H9 (cell line): ENCODE data around the gene BRAF. TPM values are rescaled to one million over a fixed set of nuclear protein-coding genes. Genes with fewer than 3 reads are reported as not detected.

Experiments
- DNase-seq: peaks from one replicate; pipeline ENCODE4 v3.0.0-alpha.2; 2017
- H2AFZ ChIP-seq: one replicate; pipeline ENCODE4 v1.6.1; 2013; ENCODE audit warnings: mild to moderate bottlenecking, low read length, control low read depth, moderate library complexity
- H2AK5ac ChIP-seq: 2 replicates; pipeline ENCODE4 v1.6.1; 2013; ENCODE audit warnings: low read length, control low read depth, mixed read lengths; ENCODE audit not compliant: insufficient read length
- H2BK120ac ChIP-seq: one replicate; pipeline ENCODE4 v1.6.1; 2013; ENCODE audit warnings: low read depth, mild to moderate bottlenecking, low read length, control low read depth, inconsistent platforms; ENCODE audit not compliant: poor library complexity, severe bottlenecking
- H2BK12ac ChIP-seq: 2 replicates; pipeline ENCODE4 v1.6.1; 2013; ENCODE audit warnings: low read length, control low read depth, mixed read lengths, low read depth; ENCODE audit not compliant: insufficient read length
- H2BK15ac ChIP-seq: 2 replicates; pipeline ENCODE4 v1.6.1; 2013; ENCODE audit warnings: low read depth, low read length, control low read depth
- H2BK20ac ChIP-seq: one replicate; pipeline ENCODE4 v1.6.1; 2013; ENCODE audit warnings: low read depth, mild to moderate bottlenecking, low read length, control low read depth, inconsistent platforms; ENCODE audit not compliant: poor library complexity, severe bottlenecking
- H2BK5ac ChIP-seq: 2 replicates; pipeline ENCODE4 v1.6.1; 2013; ENCODE audit warnings: low read length, control low read depth, mixed read lengths; ENCODE audit not compliant: insufficient read length
- H3K14ac ChIP-seq: 2 replicates; pipeline ENCODE4 v1.6.1; 2013; ENCODE audit warnings: low read length, control low read depth; ENCODE audit not compliant: insufficient read depth
- H3K18ac ChIP-seq: 2 replicates; pipeline ENCODE4 v1.6.1; 2013; ENCODE audit warnings: low read depth, mild to moderate bottlenecking, mixed read lengths, low read length, control low read depth; ENCODE audit not compliant: insufficient read length
- H3K23ac ChIP-seq: 2 replicates; pipeline ENCODE4 v1.6.1; 2013; ENCODE audit warnings: low read length, control low read depth, mixed read lengths, low read depth; ENCODE audit not compliant: insufficient read length
- H3K23me2 ChIP-seq: 2 replicates; pipeline ENCODE4 v1.6.1; 2013; ENCODE audit warnings: low read depth, mild to moderate bottlenecking, mixed read lengths, low read length, control low read depth; ENCODE audit not compliant: insufficient read length, poor library complexity, severe bottlenecking
- H3K27ac ChIP-seq: 2 replicates; pipeline ENCODE4 v1.5.1; 2013; ENCODE audit warnings: low read length, control low read depth, mixed read lengths, low read depth; ENCODE audit not compliant: insufficient read length
- H3K27me3 ChIP-seq: 2 replicates; pipeline ENCODE4 v1.6.1; 2013; ENCODE audit warnings: low read length, control low read depth, inconsistent platforms; ENCODE audit not compliant: insufficient read depth
- H3K4ac ChIP-seq: 2 replicates; pipeline ENCODE4 v1.6.1; 2013; ENCODE audit warnings: low read depth, mild to moderate bottlenecking, control low read depth, inconsistent platforms, low read length, moderate library complexity
- H3K4me1 ChIP-seq: 2 replicates; pipeline ENCODE4 v1.6.1; 2013; ENCODE audit warnings: low read length, control low read depth, inconsistent platforms; ENCODE audit not compliant: insufficient read depth
- H3K4me2 ChIP-seq: 2 replicates; pipeline ENCODE4 v1.6.1; 2013; ENCODE audit warnings: low read length, control low read depth, mixed read lengths; ENCODE audit not compliant: insufficient read length, insufficient read depth
- H3K56ac ChIP-seq: 2 replicates; pipeline ENCODE4 v1.6.1; 2013; ENCODE audit warnings: low read depth, mild to moderate bottlenecking, mixed read lengths, low read length, control low read depth; ENCODE audit not compliant: insufficient read length
- H3K79me1 ChIP-seq: 2 replicates; pipeline ENCODE4 v1.6.1; 2013; ENCODE audit warnings: low read depth, mild to moderate bottlenecking, moderate library complexity, low read length, control low read depth, inconsistent platforms; ENCODE audit not compliant: insufficient read depth, poor library complexity, severe bottlenecking
- H3K79me2 ChIP-seq: 2 replicates; pipeline ENCODE4 v1.6.1; 2013; ENCODE audit warnings: low read length, control low read depth, inconsistent platforms; ENCODE audit not compliant: insufficient read depth
- H3K9ac ChIP-seq: 2 replicates; pipeline ENCODE4 v1.6.1; 2013; ENCODE audit warnings: low read length, control low read depth, mixed read lengths; ENCODE audit not compliant: insufficient read length; ENCODE audit errors: extremely low read depth
- H3K9me3 ChIP-seq: one replicate; pipeline ENCODE4 v1.6.1; 2013; ENCODE audit warnings: low read depth, low read length, inconsistent platforms; ENCODE audit not compliant: control insufficient read depth
- H3T11ph ChIP-seq: one replicate; pipeline ENCODE4 v1.6.1; 2013; ENCODE audit warnings: mild to moderate bottlenecking, low read length, control low read depth, inconsistent platforms
- H4K20me1 ChIP-seq: one replicate; pipeline ENCODE4 v1.6.1; 2013; ENCODE audit not compliant: control insufficient read depth, insufficient read length, insufficient read depth
- H4K5ac ChIP-seq: 2 replicates; pipeline ENCODE4 v1.6.1; 2013; ENCODE audit warnings: low read depth, mild to moderate bottlenecking, mixed read lengths, low read length, control low read depth; ENCODE audit not compliant: insufficient read length
- H4K8ac ChIP-seq: replicated peaks from 2 replicates; pipeline ENCODE4 v1.6.1; 2013; ENCODE audit warnings: low read length, control low read depth, mixed read lengths, low read depth; ENCODE audit not compliant: insufficient read length
- H4K91ac ChIP-seq: 2 replicates; pipeline ENCODE4 v1.6.1; 2013; ENCODE audit warnings: low read depth, mild to moderate bottlenecking, moderate library complexity, mixed read lengths, low read length, control low read depth; ENCODE audit not compliant: insufficient read length
- H3K27ac Mint-ChIP-seq, 3 experiments: 2 replicates in 2 of 3; 3 replicates in 1 of 3; pipeline ENCODE4 v1.8.0; 2020 to 2021; ENCODE audit warnings: mixed read lengths in 3 of 3, mild to moderate bottlenecking in 1 of 3, moderate library complexity in 1 of 3
- H3K27me3 Mint-ChIP-seq: 2 replicates; pipeline ENCODE4 v1.8.0; 2021; ENCODE audit warnings: low read depth, mild to moderate bottlenecking, moderate library complexity, mixed read lengths
- H3K36me3 Mint-ChIP-seq, 3 experiments: 2 replicates in 2 of 3; 3 replicates in 1 of 3; pipeline ENCODE4 v1.8.0; 2020 to 2021; ENCODE audit warnings: low read depth in 3 of 3, mixed read lengths in 3 of 3; ENCODE audit not compliant: insufficient read depth in 1 of 3
- H3K4me1 Mint-ChIP-seq, 2 experiments: 2 replicates each; pipeline ENCODE4 v1.8.0; 2020; ENCODE audit warnings: mixed read lengths in 2 of 2
- H3K4me3 Mint-ChIP-seq, 2 experiments: 2 replicates in 1 of 2; 3 replicates in 1 of 2; pipeline ENCODE4 v1.8.0; 2020 to 2021; ENCODE audit warnings: mild to moderate bottlenecking in 2 of 2, mixed read lengths in 2 of 2, moderate library complexity in 1 of 2
- H3K9me3 Mint-ChIP-seq, 2 experiments: 2 replicates in 1 of 2; 3 replicates in 1 of 2; pipeline ENCODE4 v1.8.0; 2020; ENCODE audit warnings: mild to moderate bottlenecking in 2 of 2, mixed read lengths in 2 of 2, moderate library complexity in 1 of 2
- CTCF ChIP-seq: fragments of 200-600 bp; sonication (generic); conservative IDR thresholded peaks from 3 replicates; pipeline ENCODE4 v1.8.0; 2021; ENCODE audit warnings: antibody characterized with exemption, mild to moderate bottlenecking
- WGBS: extraction: QIAGEN DNeasy Blood & Tissue Kit; methylation state at CpG from one replicate; pipeline ENCODE4 v1.1.7; 2013; ENCODE audit warnings: missing lambda C conversion rate, low lambda C conversion rate, mixed read lengths; ENCODE audit not compliant: insufficient read length; ENCODE audit errors: extremely low coverage; 5-methylcytosine and 5-hydroxymethylcytosine counted together
- total RNA-seq: library from RNA; stranded (reverse); gene quantifications from 2 replicates; pipeline ENCODE4 v1.2.1, GENCODE V29; 2021

BRAF gene
- total RNA-seq, 1 experiment from 2014 or later: 32.9 TPM

GRCh38 chr7:140908361-140908760 lies 16.4 kb downstream of the BRAF start:
- no peaks in the 10 kb centered on the region for H3K23me2 ChIP-seq
- H3K4me2 ChIP-seq: no peak overlapping the region
- no peak overlapping the region for H3T11ph ChIP-seq
- H3K36me3 Mint-ChIP-seq: peaks cover 10 to 20% (median 11%) of the 10 kb centered on the region in 3 experiments; a peak in 6 of 7 replicates
- H2BK20ac ChIP-seq: no peak overlapping the region
- no peaks in the 10 kb centered on the region; the same call in 1 of the 2 replicates for H3K27me3 ChIP-seq
- no peaks in the 10 kb centered on the region for H3K9me3 ChIP-seq
- no peak overlapping the region for H3K14ac ChIP-seq
- peaks cover 8% of the 10 kb centered on the region for H3K27me3 Mint-ChIP-seq
- no peak overlapping the region for H3K18ac ChIP-seq
- H3K4ac ChIP-seq: no peak overlapping the region
- no peak overlapping the region for H3K9ac ChIP-seq
- no peak overlapping the region for H2AFZ ChIP-seq
- H2BK120ac ChIP-seq: no peak overlapping the region
- WGBS: no CpG with 5 or more reads among the region's 2 CpGs
- TF ChIP-seq CTCF: no peak
- H4K91ac ChIP-seq: no peak overlapping the region
- no peak overlapping the region for H2BK12ac ChIP-seq
- H2BK5ac ChIP-seq: no peak overlapping the region
- peaks cover 8% of the 10 kb centered on the region for H3K79me1 ChIP-seq
- no peak overlapping the region for H3K56ac ChIP-seq
- DNase-seq: no peak
- peaks cover 13 to 16% of the 10 kb centered on the region in 2 experiments for H3K4me1 Mint-ChIP-seq
- H2AK5ac ChIP-seq: no peak overlapping the region
- no peak overlapping the region for H4K8ac ChIP-seq
- H3K27ac Mint-ChIP-seq: no peak overlapping the region
- H3K9me3 Mint-ChIP-seq: peaks cover 8 to 10% of the 10 kb centered on the region in 2 experiments
- H3K4me1 ChIP-seq: peaks cover 3% of the 10 kb centered on the region; the same call in 1 of the 2 replicates
- H3K27ac ChIP-seq: no peak overlapping the region
- no peaks in the 10 kb centered on the region for H4K20me1 ChIP-seq
- H2BK15ac ChIP-seq: no peak overlapping the region
- H4K5ac ChIP-seq: no peak overlapping the region
- H3K79me2 ChIP-seq: peaks cover 5% of the 10 kb centered on the region; the same call in 1 of the 2 replicates
- no peak overlapping the region for H3K4me3 Mint-ChIP-seq
- no peak overlapping the region for H3K23ac ChIP-seq
